Activated CD8-positive, alpha-beta memory T cell treated with anti-CD3 and anti-CD28 coated beads, Interleukin-2, amount 50 U/mL, for 4 hours (primary cell): ENCODE measurements around the gene GPC3.

Experiments
- DNase-seq: peaks from one replicate; pipeline ENCODE4 v3.0.0-alpha.2; 2020

The GPC3 gene

GRCh38 chrX:133674726-133675470 is 310.5 kb downstream of the GPC3 start:
- DNase-seq: no peak

GRCh38 chrX:133670383-133670782 is 315.0 kb downstream of the GPC3 start:
- DNase-seq: no peak

GRCh38 chrX:133669214-133669613 is 316.2 kb downstream of the GPC3 start:
- DNase-seq: no peak

GRCh38 chrX:133668225-133668931 is 317.0 kb downstream of the GPC3 start:
- no peak for DNase-seq

GRCh38 chrX:133666256-133666655 is 319.1 kb downstream of the GPC3 start:
- DNase-seq: no peak

GRCh38 chrX:133661962-133662839 is 323.2 kb downstream of the GPC3 start:
- no peak for DNase-seq

- DNase-seq: no peak
Measured at GRCh38 chrX:133660281-133660680, 325.1 kb downstream of the GPC3 start.

GRCh38 chrX:133658293-133658911 is 327.0 kb downstream of the GPC3 start:
- DNase-seq: no peak

- DNase-seq: no peak
Measured at GRCh38 chrX:133655275-133656265, 329.8 kb downstream of the GPC3 start.

GRCh38 chrX:133654811-133655210 is 330.6 kb downstream of the GPC3 start:
- DNase-seq: no peak

- DNase-seq: no peak
Measured at GRCh38 chrX:133653358-133653757, 332.0 kb downstream of the GPC3 start.

GRCh38 chrX:133652185-133652584 is 333.2 kb downstream of the GPC3 start:
- DNase-seq: no peak

- DNase-seq: no peak
Measured at GRCh38 chrX:133650239-133650638, 335.2 kb downstream of the GPC3 start.

GRCh38 chrX:133649651-133650050 is 335.7 kb downstream of the GPC3 start:
- no peak for DNase-seq

GRCh38 chrX:133648594-133648993 is 336.8 kb downstream of the GPC3 start:
- DNase-seq: no peak

GRCh38 chrX:133646719-133647116 is 338.7 kb downstream of the GPC3 start:
- DNase-seq: no peak

GRCh38 chrX:133645977-133646718 is 339.2 kb downstream of the GPC3 start:
- no peak for DNase-seq

GRCh38 chrX:133645256-133645655 is 340.1 kb downstream of the GPC3 start:
- DNase-seq: no peak

GRCh38 chrX:133640161-133641015 is 345.0 kb downstream of the GPC3 start:
- no peak for DNase-seq

GRCh38 chrX:133639726-133640125 is 345.7 kb downstream of the GPC3 start:
- DNase-seq: no peak
